RWPE2 (cell line): ENCODE results near the gene HDAC4.

Experiments
- ATAC-seq: fragments of 200-7000 bp; cut with Tn5 transposase; 3 replicates; pipeline ENCODE4 v1.9.1; 2021; ENCODE audit warnings: low read depth
- DNase-seq: peaks from one replicate; pipeline ENCODE4 v3.0.0-alpha.2; 2020; ENCODE audit warnings: low spot score
- H3K27ac ChIP-seq: fragments of 450-650 bp; 2 replicates; pipeline ENCODE4 v1.5.1; 2017; ENCODE audit warnings: mild to moderate bottlenecking; ENCODE audit not compliant: poor library complexity, severe bottlenecking
- H3K27me3 ChIP-seq: fragments of 250-450 bp; sonication (Bioruptor Pico); 2 replicates; pipeline ENCODE4 v1.5.1; 2021; ENCODE audit warnings: mild to moderate bottlenecking, moderate library complexity; ENCODE audit not compliant: insufficient read depth, poor library complexity, severe bottlenecking
- H3K36me3 ChIP-seq: fragments of 250-450 bp; sonication (Bioruptor Pico); 2 replicates; pipeline ENCODE4 v1.5.1; 2020; ENCODE audit warnings: low read depth, mild to moderate bottlenecking, moderate library complexity
- H3K4me1 ChIP-seq: fragments of 250-450 bp; sonication (Bioruptor Pico); 2 replicates; pipeline ENCODE4 v1.5.1; 2021; ENCODE audit warnings: mild to moderate bottlenecking, moderate library complexity; ENCODE audit not compliant: insufficient read depth, poor library complexity, severe bottlenecking
- H3K4me3 ChIP-seq: fragments of 250-450 bp; sonication (Bioruptor Pico); 2 replicates; pipeline ENCODE4 v1.5.1; 2021; ENCODE audit warnings: mild to moderate bottlenecking, moderate library complexity; ENCODE audit not compliant: severe bottlenecking
- H3K9me3 ChIP-seq: fragments of 250-450 bp; sonication (Bioruptor Pico); 2 replicates; pipeline ENCODE4 v1.5.1; 2021; ENCODE audit warnings: mild to moderate bottlenecking, moderate library complexity; ENCODE audit not compliant: severe bottlenecking
- CTCF ChIP-seq: fragments of 450-650 bp; IDR thresholded peaks from one replicate; pipeline ENCODE4 v1.5.1; 2017; ENCODE audit warnings: mild to moderate bottlenecking, moderate library complexity; ENCODE audit not compliant: poor library complexity, severe bottlenecking

Gene HDAC4

DNA sequence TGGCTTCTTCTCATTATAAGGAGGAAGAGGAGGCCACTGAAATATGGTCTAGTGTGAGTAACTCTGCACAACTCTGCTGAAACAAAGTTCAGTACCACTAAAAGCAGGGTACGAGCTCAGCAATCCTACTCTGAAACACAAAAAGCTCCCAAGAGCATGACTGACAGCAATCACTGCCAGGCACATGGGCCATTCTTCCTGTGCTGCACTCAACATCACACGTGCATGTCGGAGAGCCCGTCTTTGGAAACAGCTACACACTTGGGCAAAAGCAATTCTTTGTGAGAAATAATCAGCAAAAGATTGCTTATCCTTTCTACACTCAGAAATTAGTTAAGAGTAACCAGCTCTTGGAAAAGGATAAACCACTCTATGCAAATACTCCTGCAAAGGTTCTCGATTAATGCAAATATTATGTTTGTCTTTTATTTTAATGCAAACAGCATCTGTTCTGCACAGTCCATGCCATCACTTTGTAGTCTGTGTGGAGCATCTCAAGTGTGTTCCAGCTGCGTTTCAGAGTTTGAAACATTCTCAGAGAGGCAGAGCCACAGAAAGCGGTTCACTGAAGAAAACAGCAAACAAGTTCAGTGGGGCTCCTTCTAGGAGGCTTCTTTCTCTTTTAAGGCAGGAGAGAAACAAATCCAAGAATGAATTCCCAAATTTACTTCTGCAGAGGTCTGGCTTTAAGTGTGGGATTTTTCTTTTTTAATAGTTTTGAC, 145.0 kb downstream of the HDAC4 start:
- Histone ChIP-seq H3K27me3 (no peaks in the 10 kb centered on the region), H3K4me1 (peaks cover 10% of the 10 kb centered on the region), H3K27ac (no peak overlapping the region), H3K4me3 (no peak overlapping the region), H3K9me3 (no peaks in the 10 kb centered on the region), H3K36me3 (no peaks in the 10 kb centered on the region)
- ATAC-seq (no peak), DNase-seq (no peak)
- no peak for TF ChIP-seq CTCF

DNA sequence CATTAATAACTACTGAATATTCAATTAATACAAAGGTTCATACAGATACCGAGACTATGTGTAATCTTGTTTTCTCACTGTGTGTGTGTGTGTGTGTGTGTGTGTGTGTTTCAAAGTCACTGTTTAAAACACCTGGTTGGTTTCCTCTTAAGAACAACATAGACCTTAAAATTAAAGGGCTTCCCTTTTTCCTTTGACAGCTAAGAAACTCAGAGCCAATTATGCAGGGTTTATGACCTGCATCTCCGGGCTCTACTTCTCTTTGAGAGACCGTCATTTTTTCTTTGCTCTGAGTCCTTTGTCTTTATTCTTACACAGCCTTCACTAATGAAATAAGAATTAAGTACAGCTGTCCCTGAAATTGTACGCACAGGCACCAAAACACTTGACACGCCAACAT, 145.6 kb downstream of the HDAC4 start:
- Histone ChIP-seq H3K27me3 (no peaks in the 10 kb centered on the region), H3K9me3 (no peaks in the 10 kb centered on the region), H3K27ac (no peak overlapping the region), H3K4me1 (peaks cover 10% of the 10 kb centered on the region), H3K4me3 (no peak overlapping the region), H3K36me3 (no peaks in the 10 kb centered on the region)
- ATAC-seq, result no peak
- DNase-seq, result no peak
- no peak for TF ChIP-seq CTCF

GRCh38 chr2:239253701-239254436, 147.0 kb downstream of the HDAC4 start:
- Histone ChIP-seq H3K4me3 (no peak overlapping the region), H3K36me3 (no peaks in the 10 kb centered on the region), H3K27me3 (no peaks in the 10 kb centered on the region), H3K27ac (no peak overlapping the region), H3K4me1 (peaks cover 10% of the 10 kb centered on the region), H3K9me3 (no peaks in the 10 kb centered on the region)
- ATAC-seq (no peak), DNase-seq (no peak)
- TF ChIP-seq CTCF, result no peak

DNA sequence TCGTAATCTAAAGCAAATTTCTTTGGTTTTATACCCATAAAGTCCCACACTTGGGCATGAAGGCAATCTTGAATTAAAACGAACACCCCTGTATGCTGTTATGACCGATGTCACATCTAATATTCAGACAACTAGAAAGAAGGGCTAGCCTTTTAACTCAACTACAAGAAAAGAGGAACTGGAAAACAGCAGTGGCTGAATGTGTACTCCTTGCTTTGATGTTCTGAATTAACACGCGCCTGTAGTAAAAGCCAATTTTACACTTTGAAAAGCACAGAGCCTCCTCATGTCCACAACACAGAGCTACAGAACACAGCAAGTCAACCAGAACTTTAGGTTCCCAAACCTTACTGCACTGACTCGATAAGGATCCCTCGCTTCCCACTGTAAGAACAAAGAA, 147.6 kb downstream of the HDAC4 start:
- Histone ChIP-seq H3K9me3 (no peaks in the 10 kb centered on the region), H3K27ac (no peak overlapping the region), H3K36me3 (no peaks in the 10 kb centered on the region), H3K4me3 (no peak overlapping the region), H3K27me3 (no peaks in the 10 kb centered on the region), H3K4me1 (peaks cover 10% of the 10 kb centered on the region)
- no peak for DNase-seq
- ATAC-seq, result no peak
- no peak for TF ChIP-seq CTCF

DNA sequence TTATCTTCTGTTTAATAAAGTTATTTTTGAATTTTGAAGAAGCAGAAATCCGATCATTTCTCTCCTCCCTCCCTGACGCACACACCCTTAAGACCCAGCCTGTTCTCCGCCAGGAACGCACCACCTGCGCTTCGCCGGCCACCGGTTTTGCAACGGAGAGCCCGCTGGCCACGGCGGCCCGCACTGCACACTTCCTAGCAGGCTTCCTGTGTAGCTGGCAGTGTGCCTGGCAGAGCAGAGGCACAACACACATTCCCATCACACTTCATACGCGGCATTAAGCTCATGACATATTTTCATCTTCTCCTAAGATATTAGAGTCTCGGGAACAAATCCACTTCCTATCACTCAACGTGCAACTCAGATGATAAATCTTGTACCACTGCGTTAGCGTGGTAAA, 148.0 kb downstream of the HDAC4 start:
- no peak for ATAC-seq
- H3K4me3 ChIP-seq, result no peak overlapping the region

More for the DNA sequence above, 148.0 kb downstream of the HDAC4 start:
- no peak for DNase-seq
- H3K27me3 ChIP-seq, result no peaks in the 10 kb centered on the region
- peaks cover 7% of the 10 kb centered on the region for H3K4me1 ChIP-seq
- H3K36me3 ChIP-seq, result no peaks in the 10 kb centered on the region
- H3K9me3 ChIP-seq, result no peaks in the 10 kb centered on the region
- no peak overlapping the region for H3K27ac ChIP-seq
- no peak for TF ChIP-seq CTCF
